ENCODE data around the gene EVI5L. TPM values are rescaled to one million over a fixed set of nuclear protein-coding genes. Genes with fewer than 3 reads are reported as not detected.

Gene EVI5L
- total and polyA plus RNA-seq, 4 donors, result 1.4 to 5.0 (median 4.4) TPM

DNA sequence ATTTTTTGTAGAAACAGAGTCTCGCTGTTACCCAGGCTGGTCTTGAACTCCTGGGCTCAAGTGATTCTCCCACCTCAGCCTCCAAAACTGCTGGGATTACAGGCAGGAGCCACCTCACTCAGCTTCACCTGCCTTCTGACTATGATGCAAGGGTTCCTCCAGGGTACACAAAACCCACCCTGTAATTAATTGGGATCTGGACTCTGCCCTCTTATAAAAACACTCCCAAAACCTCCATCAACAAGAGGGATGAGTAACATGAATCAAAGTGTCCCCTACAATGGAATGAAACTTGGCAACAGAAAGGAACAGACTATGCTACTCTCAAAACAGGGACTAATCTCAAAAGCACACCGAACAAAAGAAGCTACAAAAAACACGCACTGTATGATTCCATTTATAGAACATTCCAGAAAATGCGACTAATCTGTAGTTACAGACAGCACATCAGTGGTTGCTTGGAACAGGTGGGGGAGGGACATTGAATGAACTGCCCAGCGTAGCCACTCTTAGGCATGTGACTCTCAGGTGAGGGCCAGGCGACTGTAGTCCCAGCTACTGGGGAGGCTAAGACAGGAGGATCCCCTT is 47.3 kb downstream of the EVI5L start:
- H3K9me3 ChIP-seq (ENCODE audit: control insufficient read depth in 4 of 4, low read length in 3 of 4), result no peaks in the 10 kb centered on the region
- no peak overlapping the region for H3K9ac ChIP-seq (ENCODE audit: low read depth in 1 of 2, low read length in 2 of 2)
- no peak overlapping the region for H3K4me3 ChIP-seq (ENCODE audit: low read depth in 1 of 3, low read length in 3 of 3)
- WGBS, result 84% methylated on average over 6 of the region's 6 CpGs
- DNase-seq (ENCODE audit: low spot score), result no peak
- peaks cover 0 to 8% (median 6%) of the 10 kb centered on the region in 4 donors for H3K27me3 ChIP-seq (ENCODE audit: control insufficient read depth in 4 of 4, insufficient read depth in 4 of 4, low read length in 3 of 4)
- no peak for TF ChIP-seq JUND (IDR thresholded peaks at IDR 0.05)
- TF ChIP-seq ZBTB33 (IDR thresholded peaks at IDR 0.05), result no peak
- H3K36me3 ChIP-seq (ENCODE audit: control insufficient read depth in 4 of 4, insufficient read depth in 3 of 4, low read depth in 1 of 4, low read length in 3 of 4), result no peaks in the 10 kb centered on the region
- H3K27ac ChIP-seq (ENCODE audit: low read depth in 1 of 2, low read length in 2 of 2), result no peak overlapping the region
- peaks cover 0 to 3% (median under 1%) of the 10 kb centered on the region in 4 donors for H3K4me1 ChIP-seq (ENCODE audit: control insufficient read depth in 4 of 4, insufficient read depth in 4 of 4, low read length in 3 of 4)

DNA sequence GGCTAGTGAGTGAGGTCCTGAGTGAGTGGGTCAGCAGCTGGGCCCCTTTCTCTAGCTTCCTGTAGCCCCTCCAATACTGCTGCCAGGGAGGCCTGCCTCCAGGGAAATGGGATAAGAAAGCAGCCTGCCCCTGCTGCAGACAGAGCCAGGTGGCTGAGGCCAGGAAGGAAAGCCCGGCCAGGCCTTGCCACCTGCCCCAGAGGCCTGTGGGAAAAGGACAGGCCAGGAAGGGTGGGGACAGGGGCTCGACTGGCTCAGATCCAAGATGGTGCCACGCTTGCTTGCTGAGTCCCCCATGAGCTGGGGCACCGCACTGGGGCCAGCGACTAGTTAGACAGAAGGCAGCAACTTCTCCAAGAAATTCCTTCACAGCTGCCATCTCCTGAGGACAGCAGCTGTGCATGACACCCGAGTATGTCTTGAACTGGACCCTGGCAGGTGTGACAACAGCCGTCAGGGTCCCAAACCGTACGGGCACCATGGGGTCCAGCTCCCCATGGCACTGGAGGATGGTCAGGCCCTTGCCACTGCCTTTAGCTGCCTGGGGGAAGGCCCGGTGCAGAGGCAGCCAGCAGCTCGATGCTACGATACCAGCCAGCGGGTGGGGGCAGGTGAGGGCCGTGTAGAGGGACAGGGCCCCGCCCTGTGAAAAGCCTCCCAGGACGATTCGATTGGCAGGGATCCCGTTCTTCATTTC is 49.2 kb downstream of the EVI5L start:
- no peak overlapping the region for H3K9ac ChIP-seq (ENCODE audit: low read depth in 1 of 2, low read length in 2 of 2)
- H3K9me3 ChIP-seq (ENCODE audit: control insufficient read depth in 4 of 4, low read length in 3 of 4), result no peaks in the 10 kb centered on the region
- WGBS, result 82% methylated on average over 18 of the region's 18 CpGs
- TF ChIP-seq FOXA2 (IDR thresholded peaks at IDR 0.05) (no peak), YY1 (IDR thresholded peaks at IDR 0.05) (no peak), HNF4G (IDR thresholded peaks at IDR 0.05) (no peak), SP1 (IDR thresholded peaks at IDR 0.05) (no peak), FOXA1 (IDR thresholded peaks at IDR 0.05) (no peak), HNF4A (conservative IDR thresholded peaks at IDR 0.05) (no peak), JUND (IDR thresholded peaks at IDR 0.05) (no peak), RAD21 (IDR thresholded peaks at IDR 0.05) (no peak), CTCF (IDR thresholded peaks at IDR 0.05; ENCODE audit: low read depth, low read length, missing input control) (no peak), RXRA (IDR thresholded peaks at IDR 0.05) (no peak), ZBTB33 (IDR thresholded peaks at IDR 0.05) (no peak), MAX (IDR thresholded peaks at IDR 0.05) (no peak), GABPA (IDR thresholded peaks at IDR 0.05 in 1 of 2, conservative IDR thresholded peaks at IDR 0.05 in 1 of 2) (no peak), NR2F2 (IDR thresholded peaks at IDR 0.05) (no peak)
- TF ChIP-seq, protein P1, sequence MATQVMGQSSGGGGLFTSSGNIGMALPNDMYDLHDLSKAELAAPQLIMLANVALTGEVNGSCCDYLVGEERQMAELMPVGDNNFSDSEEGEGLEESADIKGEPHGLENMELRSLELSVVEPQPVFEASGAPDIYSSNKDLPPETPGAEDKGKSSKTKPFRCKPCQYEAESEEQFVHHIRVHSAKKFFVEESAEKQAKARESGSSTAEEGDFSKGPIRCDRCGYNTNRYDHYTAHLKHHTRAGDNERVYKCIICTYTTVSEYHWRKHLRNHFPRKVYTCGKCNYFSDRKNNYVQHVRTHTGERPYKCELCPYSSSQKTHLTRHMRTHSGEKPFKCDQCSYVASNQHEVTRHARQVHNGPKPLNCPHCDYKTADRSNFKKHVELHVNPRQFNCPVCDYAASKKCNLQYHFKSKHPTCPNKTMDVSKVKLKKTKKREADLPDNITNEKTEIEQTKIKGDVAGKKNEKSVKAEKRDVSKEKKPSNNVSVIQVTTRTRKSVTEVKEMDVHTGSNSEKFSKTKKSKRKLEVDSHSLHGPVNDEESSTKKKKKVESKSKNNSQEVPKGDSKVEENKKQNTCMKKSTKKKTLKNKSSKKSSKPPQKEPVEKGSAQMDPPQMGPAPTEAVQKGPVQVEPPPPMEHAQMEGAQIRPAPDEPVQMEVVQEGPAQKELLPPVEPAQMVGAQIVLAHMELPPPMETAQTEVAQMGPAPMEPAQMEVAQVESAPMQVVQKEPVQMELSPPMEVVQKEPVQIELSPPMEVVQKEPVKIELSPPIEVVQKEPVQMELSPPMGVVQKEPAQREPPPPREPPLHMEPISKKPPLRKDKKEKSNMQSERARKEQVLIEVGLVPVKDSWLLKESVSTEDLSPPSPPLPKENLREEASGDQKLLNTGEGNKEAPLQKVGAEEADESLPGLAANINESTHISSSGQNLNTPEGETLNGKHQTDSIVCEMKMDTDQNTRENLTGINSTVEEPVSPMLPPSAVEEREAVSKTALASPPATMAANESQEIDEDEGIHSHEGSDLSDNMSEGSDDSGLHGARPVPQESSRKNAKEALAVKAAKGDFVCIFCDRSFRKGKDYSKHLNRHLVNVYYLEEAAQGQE (IDR thresholded peaks at IDR 0.05), result no peak
- TF ChIP-seq, protein P2, sequence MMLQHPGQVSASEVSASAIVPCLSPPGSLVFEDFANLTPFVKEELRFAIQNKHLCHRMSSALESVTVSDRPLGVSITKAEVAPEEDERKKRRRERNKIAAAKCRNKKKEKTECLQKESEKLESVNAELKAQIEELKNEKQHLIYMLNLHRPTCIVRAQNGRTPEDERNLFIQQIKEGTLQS (IDR thresholded peaks at IDR 0.05), result no peak
- no peaks in the 10 kb centered on the region for H3K36me3 ChIP-seq (ENCODE audit: control insufficient read depth in 4 of 4, insufficient read depth in 3 of 4, low read depth in 1 of 4, low read length in 3 of 4)
- no peaks in the 10 kb centered on the region for H3K4me1 ChIP-seq (ENCODE audit: control insufficient read depth in 4 of 4, insufficient read depth in 4 of 4, low read length in 3 of 4)
- DNase-seq (ENCODE audit: low spot score), result no peak
- H3K27ac ChIP-seq (ENCODE audit: low read depth in 1 of 2, low read length in 2 of 2), result no peak overlapping the region
- H3K27me3 ChIP-seq (ENCODE audit: control insufficient read depth in 4 of 4, insufficient read depth in 4 of 4, low read length in 3 of 4), result peaks cover 0 to 4% (median 0%) of the 10 kb centered on the region in 4 donors
- H3K4me3 ChIP-seq (ENCODE audit: low read depth in 1 of 3, low read length in 3 of 3), result no peak overlapping the region
